Measurements from ENCODE around the gene TMEM238.

GRCh38 chr19:55424518-55424917 is 40.4 kb upstream of the TMEM238 start:
- TF ChIP-seq POLR2A (IDR thresholded peaks at IDR 0.05) (no peak), POLR2AphosphoS5 (IDR thresholded peaks at IDR 0.05) (no peak), CTCF (IDR thresholded peaks at IDR 0.05 in 8 of 11, conservative IDR thresholded peaks at IDR 0.05 in 3 of 11) (no peak)

Measured in spleen (tissue), 7 donors.